ENCODE results near the gene NGLY1.
A peak's percentile ranks its signal among the peaks of the same experiment; 100 is the strongest.

NGLY1 gene

DNA sequence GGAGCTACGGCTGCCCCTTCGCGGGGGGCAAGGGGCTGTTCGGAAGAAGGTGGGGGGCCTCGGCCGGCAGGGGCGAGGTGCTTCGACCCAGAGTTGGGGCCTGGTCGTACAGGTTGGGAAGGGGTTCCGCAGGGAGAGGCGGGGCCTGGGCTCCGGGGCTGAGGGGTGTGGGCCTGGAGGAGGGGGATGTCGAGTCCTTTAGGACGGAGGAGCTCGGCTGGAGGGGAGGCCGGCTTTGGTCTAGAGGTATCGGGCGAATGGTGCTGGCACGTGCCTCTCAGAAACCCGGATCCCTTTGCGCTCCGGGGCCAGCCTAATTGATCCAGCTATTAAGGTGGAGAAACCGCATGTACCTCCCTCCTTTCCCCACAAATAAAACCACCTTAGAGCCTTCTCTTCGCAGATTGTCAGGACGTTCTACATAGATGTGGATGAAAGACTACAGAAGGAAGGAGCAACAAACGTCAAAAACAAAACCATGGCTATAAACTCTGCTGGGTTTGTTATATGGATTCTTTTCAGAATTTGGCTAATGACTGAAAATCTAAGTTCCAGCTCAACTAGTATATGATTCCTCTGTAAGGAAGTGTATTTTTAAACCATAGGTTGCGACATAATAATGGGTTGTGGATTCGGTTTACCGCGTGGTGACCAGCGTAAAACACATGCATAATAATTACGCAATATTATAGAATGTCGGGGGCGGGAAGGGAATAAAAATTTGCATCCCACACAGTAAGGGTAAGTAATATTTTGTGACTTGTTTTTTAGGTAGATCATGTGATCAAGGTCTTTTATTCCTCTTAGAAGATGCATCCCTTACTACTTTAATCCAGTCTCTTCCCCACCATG, 644 bp upstream of the NGLY1 start:
- DNase-seq (ENCODE audit: low read depth in 3 of 3, low spot score in 1 of 3) = peak in 1 of 3 donors; percentile 1

- DNase-seq (ENCODE audit: low read depth in 3 of 3, low spot score in 1 of 3) = no peak
These were observed 656 bp downstream of the NGLY1 start for GRCh38 chr3:25782636-25782937.

DNA sequence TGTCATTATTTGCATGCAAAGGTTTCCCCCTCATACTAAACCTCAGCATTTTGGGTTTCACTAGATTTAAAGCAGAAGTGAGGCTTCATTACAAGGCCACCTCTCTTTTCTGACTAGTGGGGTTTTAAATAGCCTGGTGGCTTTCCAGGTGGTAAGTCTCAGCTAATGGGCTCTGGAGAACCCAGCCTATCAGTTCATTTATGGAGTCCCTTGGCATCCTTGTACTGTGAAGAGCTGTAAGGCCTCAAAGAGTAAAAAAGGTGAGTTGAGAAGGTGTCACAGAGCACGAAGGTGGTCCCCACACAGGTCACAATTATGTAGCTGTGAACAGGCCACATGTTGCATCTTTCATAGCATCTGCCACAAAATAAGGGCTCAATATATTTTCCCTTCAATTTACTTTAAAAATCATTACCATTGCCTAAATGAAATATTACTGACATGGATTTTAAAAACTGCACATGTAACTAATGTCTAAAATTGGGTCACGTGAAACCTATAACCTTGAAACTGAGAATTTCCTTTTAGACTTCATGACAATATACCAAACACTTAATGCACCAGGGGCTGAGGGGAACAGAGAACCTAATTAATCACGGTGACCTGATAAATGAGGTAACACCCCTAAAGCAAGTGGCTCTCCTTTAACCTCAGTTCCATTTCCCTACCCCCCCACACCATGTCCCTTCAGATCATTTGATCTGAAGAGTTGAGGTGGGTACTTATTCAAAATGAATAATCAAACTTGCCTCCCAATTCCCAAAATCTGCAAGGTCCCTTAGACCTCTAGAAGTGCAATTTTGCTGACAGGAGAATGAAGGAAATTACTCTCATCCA, 1.3 kb downstream of the NGLY1 start:
- DNase-seq (ENCODE audit: low read depth in 3 of 3, low spot score in 1 of 3) = no peak

- no peak for DNase-seq (ENCODE audit: low read depth in 3 of 3, low spot score in 1 of 3)
These were observed 2.0 kb downstream of the NGLY1 start for GRCh38 chr3:25781145-25781757.

- no peak for DNase-seq (ENCODE audit: low read depth in 3 of 3, low spot score in 1 of 3)
These were observed 2.6 kb downstream of the NGLY1 start for GRCh38 chr3:25780618-25781017.

- no peak for DNase-seq (ENCODE audit: low read depth in 3 of 3, low spot score in 1 of 3)
These were observed 7.3 kb downstream of the NGLY1 start for GRCh38 chr3:25775936-25776335.

DNA sequence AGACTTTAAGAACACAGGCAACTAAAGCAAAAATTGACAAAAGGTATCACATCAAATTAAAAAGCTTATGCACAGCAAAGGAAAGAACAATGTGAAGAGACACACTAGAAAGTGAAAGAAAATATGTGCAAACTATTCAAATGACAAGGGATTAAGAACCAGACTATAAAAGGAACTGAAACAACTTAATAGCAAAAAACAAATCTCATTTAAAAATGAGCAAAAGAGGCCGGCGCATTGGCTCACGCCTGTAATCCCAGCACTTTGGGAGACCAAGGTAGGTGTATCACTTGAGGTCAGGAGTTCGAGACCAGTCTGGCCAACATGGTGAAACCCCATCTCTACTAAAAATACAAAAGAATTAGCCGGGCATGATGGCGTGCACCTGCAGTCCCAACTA, 14.4 kb downstream of the NGLY1 start:
- no peak for DNase-seq (ENCODE audit: low read depth in 3 of 3, low spot score in 1 of 3)

DNA sequence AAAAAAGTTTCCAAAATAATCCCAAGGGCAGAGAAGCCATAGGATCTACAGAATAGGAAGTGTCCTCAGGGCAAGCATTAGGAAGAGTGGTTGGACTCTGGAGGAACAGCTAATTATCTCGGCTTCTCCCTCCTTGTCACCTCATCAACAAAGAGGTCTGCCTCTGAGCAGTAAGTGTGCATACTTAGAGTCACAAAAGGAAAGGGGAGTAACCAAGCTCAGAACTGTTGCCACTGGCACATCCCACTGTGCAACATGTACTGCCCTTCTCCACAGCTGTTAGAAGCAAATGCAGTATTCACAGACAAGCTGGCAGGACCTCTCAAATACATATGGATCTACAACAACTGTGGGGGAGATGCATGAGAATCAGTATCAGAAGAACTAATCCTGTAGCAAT, 31.5 kb downstream of the NGLY1 start:
- no peak for DNase-seq (ENCODE audit: low read depth in 3 of 3, low spot score in 1 of 3)

DNA sequence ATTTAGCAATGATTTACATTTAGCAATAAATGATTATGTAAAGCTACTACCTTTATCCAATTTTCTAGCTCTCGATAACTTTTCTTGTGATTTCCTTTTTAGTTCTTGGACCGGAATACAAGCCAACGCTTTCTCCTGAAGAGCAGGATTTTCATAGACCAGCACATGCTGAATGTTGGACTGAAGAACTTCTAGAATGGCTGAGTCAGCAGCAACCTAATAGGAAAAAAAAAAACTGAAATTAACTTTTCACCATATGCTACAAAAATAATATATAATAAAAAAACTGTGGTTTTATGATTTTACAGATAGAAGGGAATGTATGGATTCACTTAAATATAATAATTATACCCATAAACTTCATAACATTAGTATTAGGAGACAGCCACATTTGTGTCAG, 32.2 kb downstream of the NGLY1 start:
- no peak for DNase-seq (ENCODE audit: low read depth in 3 of 3, low spot score in 1 of 3)

- DNase-seq (ENCODE audit: low read depth in 3 of 3, low spot score in 1 of 3) = no peak
These were observed 34.1 kb downstream of the NGLY1 start for GRCh38 chr3:25749031-25749581.

- DNase-seq (ENCODE audit: low read depth in 3 of 3, low spot score in 1 of 3) = no peak
These were observed 35.1 kb downstream of the NGLY1 start for GRCh38 chr3:25748189-25748588.

- no peak for DNase-seq (ENCODE audit: low read depth in 3 of 3, low spot score in 1 of 3)
These were observed 36.2 kb downstream of the NGLY1 start for GRCh38 chr3:25747033-25747432.

DNA sequence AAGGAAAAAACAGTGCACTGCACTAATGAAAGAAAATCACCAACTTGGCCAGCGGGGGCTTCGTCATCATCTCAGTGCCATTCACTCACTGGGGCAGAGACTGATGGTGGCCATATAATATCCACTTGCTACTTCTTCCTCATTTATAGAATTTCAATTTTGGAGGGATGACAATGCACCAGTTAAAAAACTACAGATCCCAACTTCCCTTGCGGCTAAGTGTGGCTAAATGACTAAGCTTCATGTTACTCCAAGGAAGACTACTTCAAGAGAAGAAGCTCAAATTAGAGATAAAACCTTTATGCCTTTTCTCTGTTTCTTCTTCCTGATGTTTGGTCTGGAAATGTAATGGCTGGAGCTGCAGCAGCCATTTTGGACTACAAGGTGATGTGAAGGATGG, 38.8 kb downstream of the NGLY1 start:
- no peak for DNase-seq (ENCODE audit: low read depth in 3 of 3, low spot score in 1 of 3)

- no peak for DNase-seq (ENCODE audit: low read depth in 3 of 3, low spot score in 1 of 3)
These were observed 55.1 kb downstream of the NGLY1 start for GRCh38 chr3:25728101-25728500.

GRCh38 chr3:25727316-25727715, 55.9 kb downstream of the NGLY1 start:
- DNase-seq (ENCODE audit: low read depth in 3 of 3, low spot score in 1 of 3) = no peak

DNA sequence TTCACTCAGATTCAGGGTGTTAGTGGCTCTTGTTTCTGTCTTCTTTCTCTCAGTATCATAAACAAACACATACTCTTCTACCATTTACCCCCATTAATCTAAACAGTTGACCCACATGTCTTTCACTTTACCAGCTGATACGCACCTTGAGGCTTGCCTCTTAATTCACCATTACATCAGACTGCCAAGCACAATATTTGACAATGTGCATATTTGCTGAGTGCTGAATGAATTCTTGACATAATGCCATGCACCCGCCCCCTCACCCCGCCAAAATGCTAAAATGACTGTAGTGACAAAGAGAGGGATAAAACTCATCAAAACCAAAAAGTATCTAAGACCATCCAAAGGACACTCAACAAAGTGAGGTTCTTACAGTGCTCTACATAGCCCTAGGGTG, 57.4 kb downstream of the NGLY1 start:
- no peak for DNase-seq (ENCODE audit: low read depth in 3 of 3, low spot score in 1 of 3)

DNA sequence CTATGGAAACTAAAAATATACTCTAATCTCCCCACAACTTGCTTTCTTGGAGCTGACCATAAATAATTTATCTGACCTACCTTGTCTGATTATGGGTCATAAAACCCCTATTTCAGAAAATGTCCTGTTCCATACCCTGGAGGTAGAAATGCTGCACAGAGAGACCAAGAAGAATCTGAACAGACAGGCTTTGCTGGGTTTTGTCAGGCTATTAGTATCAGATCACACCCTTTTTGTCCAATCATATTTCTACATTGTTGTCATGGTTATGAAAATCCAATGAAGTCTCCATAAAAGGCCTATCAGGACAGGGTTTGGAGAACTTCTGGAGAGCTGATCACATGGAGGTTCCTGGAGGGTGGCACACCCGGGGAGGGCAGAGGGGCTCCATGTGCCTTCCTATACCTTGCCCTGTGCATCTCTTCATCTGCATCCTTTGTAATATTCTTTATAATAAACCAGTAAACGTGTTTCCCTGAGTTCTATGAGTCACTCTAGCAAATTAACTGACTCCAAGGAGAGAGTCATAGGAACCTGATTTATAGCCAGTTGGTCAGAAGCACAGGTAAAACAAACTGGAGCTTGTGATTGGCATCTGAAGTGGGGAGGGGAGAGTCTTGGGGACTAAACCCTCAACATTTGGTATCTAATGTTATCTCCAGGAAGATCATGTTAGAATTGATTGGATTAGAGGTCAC, 58.1 kb downstream of the NGLY1 start:
- DNase-seq (ENCODE audit: low read depth in 3 of 3, low spot score in 1 of 3) = no peak

- DNase-seq (ENCODE audit: low read depth in 3 of 3, low spot score in 1 of 3) = no peak
These were observed 59.4 kb downstream of the NGLY1 start for GRCh38 chr3:25723802-25724201.

DNA sequence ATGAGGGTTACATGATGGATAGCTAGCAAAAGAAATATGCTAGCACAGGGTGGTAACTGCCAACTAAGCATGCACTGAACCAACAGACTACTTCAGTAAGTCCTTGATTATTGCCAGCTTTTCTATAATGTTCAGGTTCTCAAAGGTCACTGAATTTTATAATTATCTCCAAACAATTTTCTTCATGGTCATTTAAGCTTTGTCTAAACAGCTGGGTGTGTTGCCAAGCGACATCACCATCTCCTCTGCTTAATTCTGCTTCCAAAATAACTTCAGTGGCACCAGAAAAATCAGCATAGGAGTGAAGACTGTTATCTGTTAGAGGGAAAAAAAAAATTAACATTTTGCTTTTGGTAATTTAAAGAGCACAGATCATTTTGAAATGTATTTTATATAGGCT, 63.9 kb downstream of the NGLY1 start:
- no peak for DNase-seq (ENCODE audit: low read depth in 3 of 3, low spot score in 1 of 3)

- no peak for DNase-seq (ENCODE audit: low read depth in 3 of 3, low spot score in 1 of 3)
These were observed 69.8 kb downstream of the NGLY1 start for GRCh38 chr3:25713341-25713985.

GRCh38 chr3:25711090-25711489, 72.2 kb downstream of the NGLY1 start:
- DNase-seq (ENCODE audit: low read depth in 3 of 3, low spot score in 1 of 3) = no peak

Data from stimulated activated CD4-positive, alpha-beta T cell treated with anti-CD3 and anti-CD28 coated beads, TNF-alpha, amount 100 ng/mL, for 1 hour (primary cell).